Measurements from ENCODE around the gene SNAI1.
"Not testable (repeated sequence)": the region's sequence is repeated elsewhere in the genome, so short reads cannot be mapped to it uniquely, and the experiment has no call there.

Gene SNAI1

DNA sequence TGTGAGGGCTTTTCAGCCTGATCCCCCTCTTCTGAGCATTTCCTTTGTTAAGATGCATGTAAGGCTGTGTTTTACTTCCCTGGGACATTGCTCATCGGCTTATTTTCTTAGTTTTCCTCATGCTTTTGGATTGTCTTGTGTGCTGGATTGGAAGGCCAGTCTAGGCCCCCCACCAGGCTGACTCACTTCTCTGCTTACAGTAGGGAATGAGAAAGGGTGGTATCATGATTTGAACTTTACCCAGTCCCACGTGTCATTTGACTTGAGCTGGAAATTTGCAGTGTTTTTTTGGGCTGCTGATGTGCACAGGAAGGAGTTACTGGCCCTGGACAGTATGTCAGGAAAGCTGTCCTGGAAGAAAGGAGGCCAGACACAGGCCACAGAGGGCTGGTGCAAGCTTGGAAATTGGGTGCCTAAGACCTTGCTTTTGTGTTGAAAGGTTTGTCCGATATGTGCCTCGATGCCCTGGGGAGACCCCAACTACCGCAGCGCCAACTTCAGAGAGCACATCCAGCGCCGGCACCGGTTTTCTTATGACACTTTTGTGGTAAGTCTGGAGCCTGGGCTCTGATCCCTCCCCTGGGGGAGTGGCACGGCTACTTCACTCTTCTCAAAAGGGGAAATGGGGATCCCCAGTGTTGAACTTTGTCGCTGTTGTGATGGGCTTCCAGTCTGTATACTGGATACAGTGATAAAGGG is 33.8 kb upstream of the SNAI1 start:
- TF ChIP-seq, protein P1, sequence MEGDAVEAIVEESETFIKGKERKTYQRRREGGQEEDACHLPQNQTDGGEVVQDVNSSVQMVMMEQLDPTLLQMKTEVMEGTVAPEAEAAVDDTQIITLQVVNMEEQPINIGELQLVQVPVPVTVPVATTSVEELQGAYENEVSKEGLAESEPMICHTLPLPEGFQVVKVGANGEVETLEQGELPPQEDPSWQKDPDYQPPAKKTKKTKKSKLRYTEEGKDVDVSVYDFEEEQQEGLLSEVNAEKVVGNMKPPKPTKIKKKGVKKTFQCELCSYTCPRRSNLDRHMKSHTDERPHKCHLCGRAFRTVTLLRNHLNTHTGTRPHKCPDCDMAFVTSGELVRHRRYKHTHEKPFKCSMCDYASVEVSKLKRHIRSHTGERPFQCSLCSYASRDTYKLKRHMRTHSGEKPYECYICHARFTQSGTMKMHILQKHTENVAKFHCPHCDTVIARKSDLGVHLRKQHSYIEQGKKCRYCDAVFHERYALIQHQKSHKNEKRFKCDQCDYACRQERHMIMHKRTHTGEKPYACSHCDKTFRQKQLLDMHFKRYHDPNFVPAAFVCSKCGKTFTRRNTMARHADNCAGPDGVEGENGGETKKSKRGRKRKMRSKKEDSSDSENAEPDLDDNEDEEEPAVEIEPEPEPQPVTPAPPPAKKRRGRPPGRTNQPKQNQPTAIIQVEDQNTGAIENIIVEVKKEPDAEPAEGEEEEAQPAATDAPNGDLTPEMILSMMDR (IDR thresholded peaks at IDR 0.05; ENCODE audit: extremely low read depth, insufficient read depth, missing control alignments), result no peak
- in situ Hi-C loops (cut with MboI; ENCODE audit: low pct_unique_long_range_greater_than_20kb, low sequenced_read_pairs, unreplicated experiment), result no loop called here
- no peak for DNase-seq (ENCODE audit: low spot score)

GRCh38 chr20:49951151-49951550 is 31.6 kb upstream of the SNAI1 start:
- in situ Hi-C loops (cut with MboI; ENCODE audit: low pct_unique_long_range_greater_than_20kb, low sequenced_read_pairs, unreplicated experiment), result no loop called here
- TF ChIP-seq, protein P1 (IDR thresholded peaks at IDR 0.05; ENCODE audit: extremely low read depth, insufficient read depth, missing control alignments), result no peak
- no peak for DNase-seq (ENCODE audit: low spot score)

DNA sequence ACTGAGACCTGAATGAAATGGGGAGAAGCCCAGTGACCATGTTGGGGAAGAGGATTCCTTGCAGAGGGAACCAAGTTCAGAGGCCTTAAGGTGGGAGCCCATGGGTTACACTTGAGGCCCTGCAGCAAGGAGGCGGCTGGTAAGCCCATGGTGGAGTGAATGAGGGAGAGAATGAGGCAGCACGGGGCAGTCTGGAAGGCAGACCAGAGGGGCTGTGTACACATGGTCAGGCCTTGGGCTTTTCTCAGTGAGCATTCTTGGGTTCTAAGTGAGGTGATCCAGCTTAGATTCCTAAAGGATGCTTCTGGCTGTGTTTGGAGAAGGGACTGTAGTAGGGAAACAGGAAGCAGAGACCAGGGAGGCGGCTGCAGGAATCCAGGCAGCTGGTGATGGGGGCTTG is 27.6 kb upstream of the SNAI1 start:
- in situ Hi-C loops (cut with MboI; ENCODE audit: low pct_unique_long_range_greater_than_20kb, low sequenced_read_pairs, unreplicated experiment), result no loop called here
- TF ChIP-seq, protein P1 (IDR thresholded peaks at IDR 0.05; ENCODE audit: extremely low read depth, insufficient read depth, missing control alignments), result no peak
- DNase-seq (ENCODE audit: low spot score), result no peak

DNA sequence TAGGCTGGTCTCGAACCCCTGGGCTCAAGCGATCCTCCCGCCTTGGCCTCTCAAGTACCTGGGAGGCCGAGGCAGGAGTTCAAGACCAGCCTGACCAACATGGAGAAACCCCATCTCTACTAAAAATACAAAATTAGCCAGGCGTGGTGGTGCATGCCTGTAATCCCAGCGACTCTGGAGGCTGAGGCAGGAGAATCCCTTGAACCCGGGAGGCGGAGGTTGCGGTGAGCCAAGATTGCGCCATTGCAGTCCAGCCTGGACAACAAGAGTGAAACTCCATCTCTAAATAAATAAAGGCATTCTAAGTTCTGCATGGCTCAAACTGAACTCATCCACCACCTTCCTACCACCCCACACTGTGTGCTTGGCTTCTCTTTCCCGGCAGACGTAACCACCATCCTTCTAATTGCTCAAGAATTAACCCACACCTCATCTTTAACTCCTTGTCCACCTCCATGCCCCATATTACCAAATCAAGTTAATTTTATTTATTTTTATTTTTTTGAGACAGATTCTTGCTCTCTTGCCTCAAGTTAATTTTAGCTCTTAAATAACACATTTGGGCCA is 26.9 kb upstream of the SNAI1 start:
- DNase-seq (ENCODE audit: low spot score); in situ Hi-C loops (cut with MboI; ENCODE audit: low pct_unique_long_range_greater_than_20kb, low sequenced_read_pairs, unreplicated experiment): not testable (repeated sequence)

GRCh38 chr20:49956689-49957088 is 26.1 kb upstream of the SNAI1 start:
- DNase-seq (ENCODE audit: low spot score), result no peak

DNA sequence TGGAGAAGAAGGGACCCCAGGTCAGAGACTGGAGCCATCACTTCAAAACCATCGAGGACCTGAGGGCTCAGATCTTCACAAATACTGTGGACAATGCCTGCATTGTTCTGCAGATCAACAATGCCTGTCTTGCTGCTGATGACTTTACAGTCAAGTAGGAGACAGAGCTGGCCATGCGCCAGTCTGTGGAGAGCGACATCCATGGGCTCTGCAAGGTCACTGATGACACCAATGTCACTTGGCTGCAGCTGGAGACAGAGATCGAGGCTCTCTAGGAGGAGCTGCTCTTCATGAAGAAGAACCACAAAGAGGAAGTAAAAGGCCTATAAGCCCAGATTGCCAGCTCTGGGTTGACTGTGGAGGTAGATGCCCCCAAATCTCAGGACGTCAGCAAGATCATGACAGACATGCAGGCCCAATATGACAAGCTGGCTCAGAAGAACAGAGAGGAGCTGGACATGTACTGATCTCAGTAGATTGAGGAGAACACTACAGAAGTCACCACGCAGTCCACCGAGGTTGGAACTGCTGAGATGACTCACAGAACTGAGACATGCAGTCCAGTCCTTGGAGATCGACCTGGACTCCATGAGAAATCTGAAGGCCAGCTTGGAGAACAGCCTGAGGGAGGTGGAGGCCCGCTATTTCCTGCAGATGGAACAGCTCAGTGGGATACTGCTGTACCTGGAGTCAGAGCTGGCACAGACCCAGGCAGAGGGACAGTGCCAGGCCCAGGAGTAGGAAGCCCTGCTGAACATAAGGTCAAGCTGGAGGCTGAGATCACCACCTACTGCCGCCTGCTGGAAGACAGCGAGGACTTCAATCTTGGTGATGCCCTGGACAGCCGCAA is 25.5 kb upstream of the SNAI1 start:
- DNase-seq (ENCODE audit: low spot score); in situ Hi-C loops (cut with MboI; ENCODE audit: low pct_unique_long_range_greater_than_20kb, low sequenced_read_pairs, unreplicated experiment): not testable (repeated sequence)

More at GRCh38 chr20:49956689-49957088, 26.1 kb upstream of the SNAI1 start:
- TF ChIP-seq, protein P1 (IDR thresholded peaks at IDR 0.05; ENCODE audit: extremely low read depth, insufficient read depth, missing control alignments), result no peak
- in situ Hi-C loops (cut with MboI; ENCODE audit: low pct_unique_long_range_greater_than_20kb, low sequenced_read_pairs, unreplicated experiment), result no loop called here

- in situ Hi-C loops (cut with MboI; ENCODE audit: low pct_unique_long_range_greater_than_20kb, low sequenced_read_pairs, unreplicated experiment), result no loop called here
- TF ChIP-seq, protein P1 (IDR thresholded peaks at IDR 0.05; ENCODE audit: extremely low read depth, insufficient read depth, missing control alignments), result no peak
Observed at GRCh38 chr20:49961413-49961812, 21.4 kb upstream of the SNAI1 start.

More at GRCh38 chr20:49961413-49961812, 21.4 kb upstream of the SNAI1 start:
- DNase-seq (ENCODE audit: low spot score), result no peak
